Transverse colon (tissue), 4 donors: Measurements from ENCODE around the gene KIAA0753.

Experiments
- CTCF ChIP-seq, 5 experiments: fragments of 200-600 bp in 3 of 5; fragments of 450-650 bp in 2 of 5; sonication (generic) in 3 of 5; IDR thresholded peaks; 1 replicate in 2 of 5; 2 replicates in 3 of 5; pipeline ENCODE4 v1.5.1; 2016 to 2017; ENCODE audit warnings: antibody characterized with exemption in 5 of 5, inconsistent platforms in 3 of 5, mild to moderate bottlenecking in 2 of 5, moderate library complexity in 1 of 5
- EP300 ChIP-seq: sonication (generic); formaldehyde crosslinking; IDR thresholded peaks from one replicate; pipeline ENCODE4 v1.6.1; 2017; ENCODE audit warnings: antibody characterized with exemption, low read depth
- POLR2A ChIP-seq: fragments of 450-650 bp; IDR thresholded peaks from one replicate; pipeline ENCODE4 v1.6.1; 2016; ENCODE audit warnings: antibody characterized with exemption, mild to moderate bottlenecking, moderate library complexity
- POLR2AphosphoS5 ChIP-seq, 3 donors: sonication (generic); formaldehyde crosslinking; IDR thresholded peaks; one replicate each; pipeline ENCODE4 v1.6.1; 2016; ENCODE audit warnings: antibody characterized with exemption in 3 of 3

GRCh38 chr17:6571452-6571781 lies 69.1 kb downstream of the KIAA0753 start:
- TF ChIP-seq POLR2A (no peak), CTCF (IDR thresholded peaks at IDR 0.05) (no peak), POLR2AphosphoS5 (IDR thresholded peaks at IDR 0.05) (no peak), EP300 (no peak)
